Esophagus muscularis mucosa (tissue), 4 donors: Measurements from ENCODE around the gene TOGARAM1. TPM values are rescaled to one million over a fixed set of nuclear protein-coding genes. Genes with fewer than 3 reads are reported as not detected.

Experiments
- DNase-seq: peaks from one replicate; pipeline ENCODE4 v3.0.0-alpha.2; 2017; ENCODE audit errors: extremely low spot score
- H3K27ac ChIP-seq, 4 donors: fragments of 200-600 bp; sonication (generic); replicated peaks in 1 of 4; 1 replicate in 3 of 4; 2 replicates in 1 of 4; pipeline ENCODE4 v1.5.1; 2016 to 2019; ENCODE audit warnings: mild to moderate bottlenecking in 1 of 4
- H3K27me3 ChIP-seq, 4 donors: fragments of 200-600 bp; sonication (generic); one replicate each; pipeline versions ENCODE4 v1.5.1 to v1.6.0; 2016 to 2019
- H3K36me3 ChIP-seq, 4 donors: fragments of 200-600 bp; sonication (generic); one replicate each; pipeline ENCODE4 v1.5.1; 2016 to 2019
- H3K4me1 ChIP-seq, 4 donors: fragments of 200-600 bp; sonication (generic); one replicate each; pipeline ENCODE4 v1.5.1; 2016 to 2019
- H3K4me3 ChIP-seq, 4 donors: fragments of 200-600 bp; sonication (generic); 1 replicate in 2 of 4; 2 replicates in 2 of 4; pipeline ENCODE4 v1.5.1; 2016 to 2019; ENCODE audit warnings: mild to moderate bottlenecking in 4 of 4, moderate library complexity in 1 of 4
- H3K9me3 ChIP-seq, 4 donors: fragments of 200-600 bp; sonication (generic); 1 replicate in 3 of 4; 2 replicates in 1 of 4; pipeline ENCODE4 v1.5.1; 2016 to 2019
- CTCF ChIP-seq, 3 experiments: fragments of 200-600 bp in 2 of 3; fragments of 450-650 bp in 1 of 3; sonication (generic) in 2 of 3; IDR thresholded peaks; one replicate each; pipeline ENCODE4 v1.5.1; 2017 to 2019; ENCODE audit warnings: antibody characterized with exemption in 3 of 3, mild to moderate bottlenecking in 2 of 3, moderate library complexity in 1 of 3
- EP300 ChIP-seq: sonication (generic); formaldehyde crosslinking; IDR thresholded peaks from one replicate; pipeline ENCODE4 v1.6.1; 2017; ENCODE audit warnings: antibody characterized with exemption
- POLR2A ChIP-seq: fragments of 450-650 bp; IDR thresholded peaks from one replicate; pipeline ENCODE4 v1.6.1; 2017; ENCODE audit warnings: antibody characterized with exemption, moderate library complexity, mild to moderate bottlenecking, low read depth
- POLR2AphosphoS5 ChIP-seq, 2 donors: sonication (generic); formaldehyde crosslinking; IDR thresholded peaks; one replicate each; pipeline ENCODE4 v1.6.1; 2017; ENCODE audit warnings: antibody characterized with exemption in 2 of 2
- WGBS: methylation state at CpG from one replicate; pipeline ENCODE4 v1.1.5; 2018; 5-methylcytosine and 5-hydroxymethylcytosine counted together
- intact Hi-C: fragments of 100-400 bp; cut with DNase I; formaldehyde crosslinking; loops from one replicate; pipeline ENCODE4 v1.15.1; 2023
- total RNA-seq, 4 donors: library from RNA; depleted of rRNA; stranded (reverse); fragments of >200 nt; gene quantifications; one replicate each; pipeline versions ENCODE4 v1.1.0 to v1.2.1, GENCODE V29; 2016

Gene TOGARAM1
- total RNA-seq, 4 donors from 2014 or later: 11.8 to 17.9 (median 14.9) TPM

- Histone ChIP-seq H3K36me3 (peaks cover 7 to 93% (median 60%) of the 10 kb centered on the region in 4 donors), H3K4me1 (no peaks in the 10 kb centered on the region), H3K4me3 (no peak overlapping the region), H3K27ac (no peak overlapping the region), H3K27me3 (no peaks in the 10 kb centered on the region), H3K9me3 (no peaks in the 10 kb centered on the region)
- TF ChIP-seq POLR2AphosphoS5 (IDR thresholded peaks at IDR 0.05) (no peak), POLR2A (no peak), EP300 (no peak), CTCF (IDR thresholded peaks at IDR 0.05) (no peak)
- intact Hi-C loops: no loop called here
- DNase-seq: no peak
Observed at GRCh38 chr14:45103806-45104205, 141.8 kb downstream of the TOGARAM1 start.

GRCh38 chr14:45104561-45104960 lies 142.6 kb downstream of the TOGARAM1 start:
- H3K36me3 ChIP-seq: peaks cover 11 to 93% (median 60%) of the 10 kb centered on the region in 4 donors
- intact Hi-C loops: no loop called here
- 95% methylated on average over 1 of the region's 1 CpG for WGBS

DNA sequence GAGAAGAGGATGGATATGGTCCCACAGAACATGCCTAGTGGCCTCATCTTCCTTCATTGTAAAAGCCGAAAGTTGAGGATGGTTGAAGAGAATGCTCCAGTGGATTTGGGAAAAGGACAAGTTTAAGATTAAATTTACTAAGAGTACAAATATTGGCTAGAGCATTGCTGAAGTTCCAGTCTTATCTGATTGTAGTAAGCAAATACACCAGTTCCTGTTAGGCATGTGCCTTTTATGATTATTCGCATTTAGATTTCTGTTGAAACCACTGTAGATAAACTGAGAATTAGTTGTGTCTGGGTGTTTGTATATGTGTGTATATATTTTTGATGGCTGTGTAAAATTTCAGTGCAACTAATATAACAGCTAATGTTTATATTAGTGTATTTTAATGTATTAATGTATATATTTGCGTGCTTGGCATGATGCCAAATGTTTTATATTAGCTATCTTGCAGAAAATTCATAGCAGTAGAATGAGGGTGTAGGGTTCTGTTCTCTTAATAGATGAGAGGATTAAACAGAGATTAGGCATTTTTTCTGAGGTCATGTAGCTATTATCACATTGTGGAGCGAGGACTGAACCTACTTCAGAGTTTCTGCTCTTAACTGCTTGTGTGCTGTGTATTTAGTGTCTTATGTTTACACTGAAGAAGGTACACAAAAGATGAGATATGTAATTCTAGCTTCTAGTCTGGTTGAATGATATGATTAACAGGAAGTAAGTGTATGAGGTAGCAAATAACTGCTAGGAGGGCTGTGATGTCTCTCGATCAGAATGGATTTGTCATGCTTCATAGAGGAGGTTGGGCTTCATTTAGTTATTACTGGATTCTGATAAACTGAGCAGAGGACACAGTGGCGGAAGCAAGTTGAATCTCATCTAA lies 151.1 kb downstream of the TOGARAM1 start:
- Histone ChIP-seq H3K9me3 (no peaks in the 10 kb centered on the region), H3K27ac (no peak overlapping the region), H3K27me3 (no peaks in the 10 kb centered on the region), H3K36me3 (peaks cover 37 to 92% (median 76%) of the 10 kb centered on the region in 4 donors), H3K4me1 (no peaks in the 10 kb centered on the region), H3K4me3 (no peak overlapping the region)
- intact Hi-C loops: no loop called here
- no peak for TF ChIP-seq EP300
- TF ChIP-seq POLR2AphosphoS5 (IDR thresholded peaks at IDR 0.05): no peak
- TF ChIP-seq POLR2A: no peak
- TF ChIP-seq CTCF (IDR thresholded peaks at IDR 0.05): no peak
- WGBS: 84% methylated on average over 6 of the region's 6 CpGs
- no peak for DNase-seq

More at GRCh38 chr14:45104561-45104960, 142.6 kb downstream of the TOGARAM1 start:
- Histone ChIP-seq H3K9me3 (no peaks in the 10 kb centered on the region), H3K4me1 (no peaks in the 10 kb centered on the region), H3K27me3 (no peaks in the 10 kb centered on the region), H3K27ac (no peak overlapping the region), H3K4me3 (no peak overlapping the region)
- DNase-seq: no peak
- TF ChIP-seq POLR2AphosphoS5 (IDR thresholded peaks at IDR 0.05) (no peak), POLR2A (no peak), CTCF (IDR thresholded peaks at IDR 0.05) (no peak), EP300 (no peak)

DNA sequence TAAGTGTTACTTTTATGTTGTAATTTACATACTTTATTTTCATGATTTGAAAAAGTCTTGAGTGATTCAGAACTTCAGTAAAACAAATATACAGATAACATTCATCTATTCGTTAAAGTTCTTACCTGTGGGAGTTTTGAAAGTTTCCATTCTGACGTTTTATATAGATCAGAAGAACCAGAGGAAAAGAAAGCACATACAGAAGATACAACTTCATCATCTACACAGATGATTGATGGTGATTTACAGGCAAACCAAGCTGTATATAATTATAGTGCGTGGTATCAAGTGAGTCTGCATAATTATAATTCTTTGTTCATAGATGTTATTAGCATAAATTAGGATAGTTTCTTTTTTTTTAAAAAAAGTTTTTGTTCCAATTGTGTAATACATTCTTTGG lies 152.3 kb downstream of the TOGARAM1 start:
- TF ChIP-seq POLR2A (no peak), CTCF (IDR thresholded peaks at IDR 0.05) (no peak), POLR2AphosphoS5 (IDR thresholded peaks at IDR 0.05) (no peak), EP300 (no peak)
- DNase-seq: no peak
- Histone ChIP-seq H3K27ac (no peak overlapping the region), H3K4me3 (no peak overlapping the region), H3K36me3 (peaks cover 45 to 92% (median 80%) of the 10 kb centered on the region in 4 donors), H3K9me3 (no peaks in the 10 kb centered on the region), H3K4me1 (no peaks in the 10 kb centered on the region), H3K27me3 (no peaks in the 10 kb centered on the region)
- intact Hi-C loops: no loop called here
- whole genome bisulfite sequencing: 78% methylated on average over 3 of the region's 3 CpGs
